PC-3 (cell line): ENCODE data around the gene KCNE5. TPM values are rescaled to one million over a fixed set of nuclear protein-coding genes. Genes with fewer than 3 reads are reported as not detected.
"Not testable (repeated sequence)": the region's sequence is repeated elsewhere in the genome, so short reads cannot be mapped to it uniquely, and the experiment has no call there.

Experiments used
- ATAC-seq: fragments of 200-7000 bp; cut with Tn5 transposase; 2 replicates; pipeline ENCODE4 v1.9.1; 2020; ENCODE audit warnings: mild to moderate bottlenecking, moderate library complexity
- BruUV-seq: library from RNA; stranded (reverse); fragments of 400-500 nt; replicated peaks from 2 replicates; lab custom pipeline; 2021; lab: Mats Ljungman, UMichigan
- CTCF ChIA-PET: fragments of 300-600 bp; sonication (Branson Sonifier 250); formaldehyde crosslinking; loops from one replicate; lab custom pipeline; 2022; ENCODE audit warnings: antibody characterized with exemption; lab: Charles Lee
- POLR2A ChIA-PET: fragments of 300-600 bp; sonication (Branson Sonifier 250); formaldehyde crosslinking; loops from one replicate; lab custom pipeline; 2022; ENCODE audit warnings: antibody characterized with exemption; ENCODE audit not compliant: unreplicated experiment; lab: Charles Lee
- DNase-seq: peaks from one replicate; pipeline ENCODE4 v3.0.0-alpha.2; 2015
- H2AFZ ChIP-seq: fragments of 300-600 bp; sonication (generic); 2 replicates; pipeline ENCODE4 v1.6.0; 2016; ENCODE audit warnings: antibody characterized with exemption, low read length
- H3F3A ChIP-seq: fragments of 300-600 bp; sonication (generic); one replicate; pipeline ENCODE4 v1.6.0; 2017; ENCODE audit warnings: antibody characterized with exemption, low read length, control low read depth, mild to moderate bottlenecking; ENCODE audit not compliant: unreplicated experiment
- H3K27ac ChIP-seq: fragments of 300-600 bp; sonication (generic); 2 replicates; pipeline ENCODE4 v1.5.1; 2016; ENCODE audit warnings: mild to moderate bottlenecking, low read length
- H3K27me3 ChIP-seq: fragments of 300-600 bp; sonication (generic); 2 replicates; pipeline ENCODE4 v1.6.1; 2016; ENCODE audit warnings: low read length, mixed read lengths
- H3K36me3 ChIP-seq: fragments of 300-600 bp; sonication (generic); 2 replicates; pipeline ENCODE4 v1.6.1; 2016; ENCODE audit warnings: low read depth, mixed run types, low read length, mixed read lengths
- H3K4me1 ChIP-seq: fragments of 300-600 bp; sonication (generic); 2 replicates; pipeline ENCODE4 v1.5.1; 2016; ENCODE audit warnings: low read length; ENCODE audit not compliant: insufficient read depth
- H3K4me2 ChIP-seq: fragments of 300-600 bp; sonication (generic); 2 replicates; pipeline ENCODE4 v1.6.0; 2016; ENCODE audit warnings: low read length
- H3K4me3 ChIP-seq: fragments of 300-600 bp; sonication (generic); 2 replicates; pipeline ENCODE4 v1.5.1; 2016; ENCODE audit warnings: mild to moderate bottlenecking, low read length, mixed read lengths
- H3K79me2 ChIP-seq: fragments of 300-600 bp; sonication (generic); 2 replicates; pipeline ENCODE4 v1.6.1; 2017; ENCODE audit warnings: low read length, mixed read lengths
- H3K9ac ChIP-seq: fragments of 300-600 bp; sonication (generic); 2 replicates; pipeline ENCODE4 v1.6.0; 2016; ENCODE audit warnings: mild to moderate bottlenecking, low read length
- H3K9me2 ChIP-seq: fragments of 300-600 bp; sonication (generic); replicated peaks from 2 replicates; pipeline ENCODE4 v1.6.1; 2016; ENCODE audit warnings: mixed run types, low read length, mixed read lengths
- H3K9me3 ChIP-seq: fragments of 300-600 bp; sonication (generic); 2 replicates; pipeline ENCODE4 v1.6.1; 2016; ENCODE audit warnings: low read length, mixed read lengths
- H4K20me1 ChIP-seq: fragments of 300-600 bp; sonication (generic); 2 replicates; pipeline ENCODE4 v1.6.1; 2016; ENCODE audit warnings: low read length, mixed read lengths
- EZH2 ChIP-seq: fragments of 300-600 bp; sonication (generic); IDR thresholded peaks from one replicate; pipeline ENCODE4 v1.6.1; 2017; ENCODE audit warnings: antibody characterized with exemption, mild to moderate bottlenecking, low read length; ENCODE audit not compliant: unreplicated experiment
- EZH2phosphoT487 ChIP-seq: fragments of 300-600 bp; sonication (generic); IDR thresholded peaks from 2 replicates; pipeline ENCODE4 v1.6.1; 2018; ENCODE audit warnings: mild to moderate bottlenecking, antibody characterized with exemption, low read length, borderline replicate concordance
- intact Hi-C: fragments of 100-400 bp; cut with micrococcal nuclease; formaldehyde crosslinking; loops from 2 replicates; pipeline ENCODE4 v1.9.0; 2023
- total RNA-seq: library from RNA; depleted of rRNA; stranded (reverse); fragments of >200 nt; gene quantifications from 2 replicates; pipeline ENCODE4 v1.2.3, GENCODE V29; 2014
- TF ChIP-seq, protein P1 (sequence below): fragments of 300-600 bp; sonication (generic); conservative IDR thresholded peaks from 2 replicates; pipeline ENCODE4 v1.5.1; 2017; ENCODE audit warnings: antibody characterized with exemption, low read depth, mild to moderate bottlenecking, low read length

Gene KCNE5
- total RNA-seq, 1 experiment from 2014 or later, result not detected

- ChIA-PET POLR2A (no interaction called here), CTCF (no interaction called here)
- no peaks in the 10 kb centered on the region for H3K79me2 ChIP-seq
- BruUV-seq, result no TSS peak
- no peaks in the 10 kb centered on the region for H3K9me3 ChIP-seq
- peaks cover 9% of the 10 kb centered on the region; the same call in 1 of the 2 replicates for H3K36me3 ChIP-seq
- H3K9ac ChIP-seq, result no peak overlapping the region
- H3K9me2 ChIP-seq, result no peaks in the 10 kb centered on the region
- intact Hi-C loops, result no loop called here
- no peak for DNase-seq
- no peak overlapping the region for H2AFZ ChIP-seq
- no peaks in the 10 kb centered on the region for H4K20me1 ChIP-seq
- no peak overlapping the region for H3K27ac ChIP-seq
- H3K4me2 ChIP-seq, result no peak overlapping the region
- no peaks in the 10 kb centered on the region for H3F3A ChIP-seq
- H3K4me1 ChIP-seq, result no peaks in the 10 kb centered on the region
- no peak for ATAC-seq
- TF ChIP-seq EZH2 (no peak), EZH2phosphoT487 (no peak)
- TF ChIP-seq, protein P1, sequence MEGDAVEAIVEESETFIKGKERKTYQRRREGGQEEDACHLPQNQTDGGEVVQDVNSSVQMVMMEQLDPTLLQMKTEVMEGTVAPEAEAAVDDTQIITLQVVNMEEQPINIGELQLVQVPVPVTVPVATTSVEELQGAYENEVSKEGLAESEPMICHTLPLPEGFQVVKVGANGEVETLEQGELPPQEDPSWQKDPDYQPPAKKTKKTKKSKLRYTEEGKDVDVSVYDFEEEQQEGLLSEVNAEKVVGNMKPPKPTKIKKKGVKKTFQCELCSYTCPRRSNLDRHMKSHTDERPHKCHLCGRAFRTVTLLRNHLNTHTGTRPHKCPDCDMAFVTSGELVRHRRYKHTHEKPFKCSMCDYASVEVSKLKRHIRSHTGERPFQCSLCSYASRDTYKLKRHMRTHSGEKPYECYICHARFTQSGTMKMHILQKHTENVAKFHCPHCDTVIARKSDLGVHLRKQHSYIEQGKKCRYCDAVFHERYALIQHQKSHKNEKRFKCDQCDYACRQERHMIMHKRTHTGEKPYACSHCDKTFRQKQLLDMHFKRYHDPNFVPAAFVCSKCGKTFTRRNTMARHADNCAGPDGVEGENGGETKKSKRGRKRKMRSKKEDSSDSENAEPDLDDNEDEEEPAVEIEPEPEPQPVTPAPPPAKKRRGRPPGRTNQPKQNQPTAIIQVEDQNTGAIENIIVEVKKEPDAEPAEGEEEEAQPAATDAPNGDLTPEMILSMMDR, result no peak
- no peak overlapping the region for H3K4me3 ChIP-seq
- no peaks in the 10 kb centered on the region for H3K27me3 ChIP-seq
Observed at GRCh38 chrX:109667986-109668385, 43.0 kb upstream of the KCNE5 start.

DNA sequence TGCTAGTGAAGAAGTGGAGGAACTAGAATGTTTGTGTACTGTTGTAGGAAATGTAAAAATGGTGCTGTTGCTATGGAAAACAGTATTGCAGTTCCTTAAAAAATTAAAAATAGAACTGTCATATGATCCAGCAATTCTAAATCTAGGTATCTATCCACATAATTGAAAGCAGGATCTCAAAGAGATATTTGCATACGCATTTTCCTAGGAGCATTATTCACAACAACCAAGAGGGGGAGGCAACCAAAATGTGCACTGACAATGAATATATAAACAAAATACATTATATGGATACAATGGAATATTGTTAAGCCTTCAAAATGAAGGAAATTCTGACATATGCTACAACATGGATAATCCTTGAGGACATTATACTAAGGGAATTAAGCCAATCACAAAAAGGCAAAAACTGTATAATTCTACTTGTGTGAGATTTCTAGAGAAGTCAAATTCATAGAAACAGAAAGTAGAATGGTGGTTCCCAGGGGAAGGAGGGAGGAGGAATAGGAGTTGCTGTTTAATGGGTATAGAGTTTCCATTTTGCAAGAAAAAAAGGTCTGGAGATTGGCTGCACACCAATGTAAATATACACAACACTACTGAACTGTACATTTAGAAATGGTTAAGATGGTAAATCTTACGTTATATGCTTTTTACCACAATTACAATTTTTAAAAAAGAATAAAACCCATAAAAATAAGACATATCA is 35.6 kb upstream of the KCNE5 start:
- H3K9me2 ChIP-seq, result no peaks in the 10 kb centered on the region
- TF ChIP-seq EZH2, result no peak
- TF ChIP-seq, protein P1, result no peak
- no peak for TF ChIP-seq EZH2phosphoT487
- ATAC-seq (no peak), DNase-seq (no peak)
- no peak overlapping the region for H2AFZ ChIP-seq
- H3K27ac ChIP-seq, result no peak overlapping the region
- no peak overlapping the region for H3K9ac ChIP-seq
- POLR2A ChIA-PET, result no interaction called here
- H3K4me1 ChIP-seq, result no peaks in the 10 kb centered on the region
- no TSS peak for BruUV-seq
- H3K9me3 ChIP-seq, result no peaks in the 10 kb centered on the region
- no peaks in the 10 kb centered on the region for H3F3A ChIP-seq
- peaks cover 19% of the 10 kb centered on the region; the same call in 1 of the 2 replicates for H3K36me3 ChIP-seq
- H3K4me2 ChIP-seq, result no peak overlapping the region
- H3K4me3 ChIP-seq, result no peak overlapping the region
- intact Hi-C loops, result no loop called here
- no peaks in the 10 kb centered on the region for H4K20me1 ChIP-seq
- CTCF ChIA-PET, result no interaction called here
- H3K79me2 ChIP-seq, result no peaks in the 10 kb centered on the region
- H3K27me3 ChIP-seq, result no peaks in the 10 kb centered on the region

- no peak overlapping the region for H3K9ac ChIP-seq
- no peak overlapping the region for H3K4me2 ChIP-seq
- no peaks in the 10 kb centered on the region for H3K4me1 ChIP-seq
- ChIA-PET CTCF (no interaction called here), POLR2A (no interaction called here)
- no peaks in the 10 kb centered on the region for H3K9me2 ChIP-seq
- no peaks in the 10 kb centered on the region for H3K9me3 ChIP-seq
- no peak overlapping the region for H2AFZ ChIP-seq
- no peaks in the 10 kb centered on the region for H3K27me3 ChIP-seq
- ATAC-seq (no peak), DNase-seq (no peak)
- H4K20me1 ChIP-seq, result no peaks in the 10 kb centered on the region
- no peak overlapping the region for H3K4me3 ChIP-seq
- no TSS peak for BruUV-seq
- H3K36me3 ChIP-seq, result peaks cover 13% of the 10 kb centered on the region; the same call in 1 of the 2 replicates
- no peaks in the 10 kb centered on the region for H3K79me2 ChIP-seq
- intact Hi-C loops, result no loop called here
- no peaks in the 10 kb centered on the region for H3F3A ChIP-seq
- no peak overlapping the region for H3K27ac ChIP-seq
- no peak for TF ChIP-seq EZH2phosphoT487
- TF ChIP-seq, protein P1, result no peak
- TF ChIP-seq EZH2, result no peak
Observed at GRCh38 chrX:109658391-109658790, 33.4 kb upstream of the KCNE5 start.

- H3K79me2 ChIP-seq, DNase-seq, H3K9me3 ChIP-seq, H3K9me2 ChIP-seq, H2AFZ ChIP-seq, H3K4me1 ChIP-seq, H3K27ac ChIP-seq, CTCF ChIA-PET, BruUV-seq, H4K20me1 ChIP-seq, H3K4me2 ChIP-seq, H3K4me3 ChIP-seq, ATAC-seq, H3K36me3 ChIP-seq, H3K27me3 ChIP-seq, intact Hi-C loops, H3K9ac ChIP-seq, H3F3A ChIP-seq, POLR2A ChIA-PET: not testable (repeated sequence)
Observed at GRCh38 chrX:109657364-109657763, 32.4 kb upstream of the KCNE5 start.
